IMR-90 (cell line): ENCODE measurements around the gene KCTD11. TPM values are rescaled to one million over a fixed set of nuclear protein-coding genes. Genes with fewer than 3 reads are reported as not detected.

Experiments
- polyA plus RNA-seq, 3 experiments: library from polyadenylated mRNA; depleted of rRNA; stranded (reverse); fragments of >200 nt; gene quantifications; 2 replicates each; pipeline ENCODE4 v1.2.3, GENCODE V29; 2012; ENCODE audit warnings: low replicate concordance in 1 of 3
- total RNA-seq: library from RNA; depleted of rRNA; stranded (reverse); fragments of >200 nt; gene quantifications from 2 replicates; pipeline ENCODE4 v1.2.3, GENCODE V29; 2012
- TF ChIP-seq, protein P1 (sequence below): fragments of 150-350 bp; IDR thresholded peaks from 2 replicates; pipeline ENCODE4 v1.6.1; 2017; ENCODE audit warnings: mild to moderate bottlenecking, antibody characterized with exemption, low read length, low read depth

Gene KCTD11
- total and polyA plus RNA-seq, 2 of the 4 experiments (the other 2 are of a cell fraction): 10.8 to 16.4 TPM

DNA sequence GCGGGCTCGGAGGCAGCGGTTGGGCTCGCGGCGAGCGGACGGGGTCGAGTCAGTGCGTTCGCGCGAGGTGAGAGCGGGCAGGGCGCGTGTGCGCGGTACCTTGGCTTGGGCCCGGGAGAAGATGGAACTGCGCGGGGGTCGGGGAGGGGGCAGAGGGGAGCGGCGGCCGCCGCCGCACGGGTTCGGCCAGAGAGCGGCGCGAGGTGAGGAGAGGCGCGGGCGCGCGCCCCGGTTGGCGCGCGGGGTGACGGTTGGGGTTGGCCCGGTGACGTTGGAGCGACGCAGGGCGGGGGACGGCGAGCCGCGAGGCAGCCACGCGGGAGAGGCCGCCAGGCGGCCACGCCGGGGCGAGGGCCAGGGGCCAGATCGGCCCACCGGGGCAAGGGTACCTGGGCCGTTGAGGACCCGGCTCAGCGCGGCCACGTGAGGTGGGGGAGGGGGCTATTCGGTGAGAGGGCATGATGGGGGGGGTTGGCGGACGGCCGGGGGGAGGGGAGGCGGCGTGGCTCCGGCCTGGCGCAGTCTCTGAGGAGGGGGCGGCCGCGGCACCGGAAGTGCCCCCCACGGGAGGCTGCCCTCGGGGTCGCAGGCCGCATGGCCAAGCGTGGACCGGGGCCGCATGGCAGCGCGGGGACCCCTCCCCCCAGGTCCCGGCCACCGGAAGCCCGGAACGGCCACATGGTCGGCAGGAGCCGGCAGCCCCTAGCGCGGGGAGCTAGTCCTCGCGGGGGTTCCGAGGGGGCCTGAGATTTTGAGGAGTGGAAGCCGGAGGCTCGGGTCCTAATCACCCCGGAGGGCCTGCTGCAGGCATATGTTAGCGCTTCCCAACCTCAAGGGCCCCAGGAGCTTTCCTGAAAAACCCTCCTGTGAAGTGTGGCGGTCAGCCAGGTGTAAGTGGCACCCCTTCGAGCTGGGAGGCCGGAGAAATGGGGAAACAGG, 44.0 kb upstream of the KCTD11 start (continued):
- TF ChIP-seq, protein P1, sequence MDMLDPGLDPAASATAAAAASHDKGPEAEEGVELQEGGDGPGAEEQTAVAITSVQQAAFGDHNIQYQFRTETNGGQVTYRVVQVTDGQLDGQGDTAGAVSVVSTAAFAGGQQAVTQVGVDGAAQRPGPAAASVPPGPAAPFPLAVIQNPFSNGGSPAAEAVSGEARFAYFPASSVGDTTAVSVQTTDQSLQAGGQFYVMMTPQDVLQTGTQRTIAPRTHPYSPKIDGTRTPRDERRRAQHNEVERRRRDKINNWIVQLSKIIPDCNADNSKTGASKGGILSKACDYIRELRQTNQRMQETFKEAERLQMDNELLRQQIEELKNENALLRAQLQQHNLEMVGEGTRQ: no peak
